Kidney (tissue), 14 donors: ENCODE measurements around the gene BRINP1. TPM values are rescaled to one million over a fixed set of nuclear protein-coding genes. Genes with fewer than 3 reads are reported as not detected.

Experiments used
- DNase-seq, 5 donors: peaks; one replicate each; pipeline ENCODE4 v3.0.0-alpha.2; 2013 to 2020
- FAIRE-seq: peaks from 2 replicates; lab custom pipeline; 2012; peaks lifted over from hg19 to GRCh38; lab: Jason Lieb, UNC
- H3K27ac ChIP-seq, 2 donors: one replicate each; pipeline ENCODE4 v1.7.0; 2013; ENCODE audit warnings: low read depth in 2 of 2, low read length in 2 of 2, inconsistent platforms in 1 of 2
- H3K27me3 ChIP-seq: one replicate; pipeline ENCODE4 v1.7.1; 2013; ENCODE audit warnings: low read length, inconsistent platforms; ENCODE audit not compliant: control insufficient read depth, insufficient read depth
- H3K36me3 ChIP-seq, 3 donors: one replicate each; pipeline versions ENCODE4 v1.7.0 to v1.7.1; 2013; ENCODE audit warnings: low read length in 3 of 3, control low read depth in 1 of 3, inconsistent platforms in 1 of 3; ENCODE audit not compliant: insufficient read depth in 3 of 3, control insufficient read depth in 2 of 3
- H3K4me1 ChIP-seq, 3 donors: one replicate each; pipeline versions ENCODE4 v1.7.0 to v1.7.1; 2013; ENCODE audit warnings: low read length in 3 of 3, inconsistent platforms in 1 of 3, low read depth in 1 of 3; ENCODE audit not compliant: control insufficient read depth in 2 of 3, insufficient read depth in 2 of 3
- H3K4me3 ChIP-seq, 3 donors: one replicate each; pipeline versions ENCODE4 v1.7.0 to v1.8.1; 2013; ENCODE audit warnings: low read length in 3 of 3, control low read depth in 1 of 3, inconsistent platforms in 1 of 3
- H3K9ac ChIP-seq, 3 donors: one replicate each; pipeline versions ENCODE4 v1.7.0 to v1.7.1; 2013; ENCODE audit warnings: low read length in 3 of 3, control low read depth in 1 of 3, inconsistent platforms in 1 of 3
- H3K9me3 ChIP-seq, 3 donors: one replicate each; pipeline versions ENCODE4 v1.7.0 to v1.7.1; 2013; ENCODE audit warnings: low read length in 3 of 3, control low read depth in 1 of 3, inconsistent platforms in 1 of 3; ENCODE audit not compliant: control insufficient read depth in 2 of 3, insufficient read depth in 1 of 3
- intact Hi-C: fragments of 100-400 bp; cut with DNase I; formaldehyde crosslinking; loops from one replicate; pipeline ENCODE4 v1.11.1; 2022
- polyA plus RNA-seq: library from polyadenylated mRNA; stranded (reverse); fragments of 350-450 nt; fragmentation: Illumina TruSeq; extraction: RNeasy Lipid Tissue Mini Kit (QIAGEN cat#74804); gene quantifications from one replicate; pipeline ENCODE4 v1.2.3, GENCODE V29; 2014; ENCODE audit warnings: low read depth, low replicate concordance; ENCODE audit not compliant: insufficient read depth
- total RNA-seq: library from RNA; stranded (reverse); fragmentation: NEBNext Ultra II Directional; extraction: Animal tissue kit (Norgen Biotek cat#: 25700); gene quantifications from one replicate; pipeline ENCODE4 v1.2.1, GENCODE V29; 2021
- TF ChIP-seq, protein P1 (sequence below): IDR thresholded peaks from 3 replicates; pipeline ENCODE4 v1.5.1; 2012; ENCODE audit warnings: mild to moderate bottlenecking, moderate library complexity, borderline replicate concordance; ENCODE audit not compliant: insufficient read depth; ENCODE audit errors: extremely low read depth
- donor health status: control.
- donor health status: control.
- donor health status: control.
- donor health status: control.
- donor health status: control.
- donor health status: DM: yes; HTN: yes; CAD: no.
- donor health status: Normal renal cell carcinoma (clear cell type).

BRINP1 gene
- total and polyA plus RNA-seq, 2 donors from 2014 or later: 0.84 to 1.4 TPM

- TF ChIP-seq, protein P1, sequence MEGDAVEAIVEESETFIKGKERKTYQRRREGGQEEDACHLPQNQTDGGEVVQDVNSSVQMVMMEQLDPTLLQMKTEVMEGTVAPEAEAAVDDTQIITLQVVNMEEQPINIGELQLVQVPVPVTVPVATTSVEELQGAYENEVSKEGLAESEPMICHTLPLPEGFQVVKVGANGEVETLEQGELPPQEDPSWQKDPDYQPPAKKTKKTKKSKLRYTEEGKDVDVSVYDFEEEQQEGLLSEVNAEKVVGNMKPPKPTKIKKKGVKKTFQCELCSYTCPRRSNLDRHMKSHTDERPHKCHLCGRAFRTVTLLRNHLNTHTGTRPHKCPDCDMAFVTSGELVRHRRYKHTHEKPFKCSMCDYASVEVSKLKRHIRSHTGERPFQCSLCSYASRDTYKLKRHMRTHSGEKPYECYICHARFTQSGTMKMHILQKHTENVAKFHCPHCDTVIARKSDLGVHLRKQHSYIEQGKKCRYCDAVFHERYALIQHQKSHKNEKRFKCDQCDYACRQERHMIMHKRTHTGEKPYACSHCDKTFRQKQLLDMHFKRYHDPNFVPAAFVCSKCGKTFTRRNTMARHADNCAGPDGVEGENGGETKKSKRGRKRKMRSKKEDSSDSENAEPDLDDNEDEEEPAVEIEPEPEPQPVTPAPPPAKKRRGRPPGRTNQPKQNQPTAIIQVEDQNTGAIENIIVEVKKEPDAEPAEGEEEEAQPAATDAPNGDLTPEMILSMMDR: no peak
- H3K27me3 ChIP-seq: no peaks in the 10 kb centered on the region
- no peak overlapping the region for H3K4me3 ChIP-seq
- FAIRE-seq (no peak), DNase-seq (no peak)
- H3K27ac ChIP-seq: no peak overlapping the region
- H3K9me3 ChIP-seq: no peaks in the 10 kb centered on the region
- no peak overlapping the region for H3K9ac ChIP-seq
- intact Hi-C loops: no loop called here
- no peaks in the 10 kb centered on the region for H3K4me1 ChIP-seq
- H3K36me3 ChIP-seq: no peaks in the 10 kb centered on the region
These were observed 66.1 kb downstream of the BRINP1 start for GRCh38 chr9:119302988-119303698.

GRCh38 chr9:119298076-119298853 is 71.0 kb downstream of the BRINP1 start:
- FAIRE-seq: no peak

DNA sequence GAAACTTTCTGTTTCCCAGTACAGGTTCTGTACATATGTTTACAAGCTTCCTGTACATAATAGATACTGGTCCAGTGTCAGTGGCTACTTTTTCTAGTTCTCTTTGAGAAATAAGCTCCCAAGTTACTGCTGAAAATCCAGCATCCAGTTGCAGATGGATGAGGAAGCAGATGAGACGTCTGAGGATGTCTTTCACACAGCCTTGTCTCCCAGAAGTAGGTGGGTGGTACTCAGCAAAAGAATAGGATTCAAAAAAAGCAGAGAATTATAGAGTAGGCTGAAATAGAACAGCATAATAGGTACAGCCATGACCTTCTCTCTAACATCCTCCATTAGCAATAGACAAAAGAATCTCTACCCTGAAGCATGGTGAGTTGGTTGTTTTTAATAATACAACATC is 77.7 kb downstream of the BRINP1 start:
- Histone ChIP-seq H3K9ac (no peak overlapping the region), H3K4me1 (no peaks in the 10 kb centered on the region), H3K4me3 (no peak overlapping the region), H3K27me3 (no peaks in the 10 kb centered on the region), H3K36me3 (no peaks in the 10 kb centered on the region), H3K27ac (no peak overlapping the region), H3K9me3 (no peaks in the 10 kb centered on the region)
- intact Hi-C loops: no loop called here
- TF ChIP-seq, protein P1: no peak
- DNase-seq (no peak), FAIRE-seq (no peak)

More at GRCh38 chr9:119298076-119298853, 71.0 kb downstream of the BRINP1 start:
- TF ChIP-seq, protein P1: no peak
- no peak overlapping the region for H3K9ac ChIP-seq
- intact Hi-C loops: no loop called here
- no peaks in the 10 kb centered on the region for H3K36me3 ChIP-seq
- H3K9me3 ChIP-seq: no peaks in the 10 kb centered on the region
- no peaks in the 10 kb centered on the region for H3K27me3 ChIP-seq
- H3K4me1 ChIP-seq: no peaks in the 10 kb centered on the region
- H3K4me3 ChIP-seq: no peak overlapping the region
- no peak overlapping the region for H3K27ac ChIP-seq
- no peak for DNase-seq
